NT2/D1 (cell line): ENCODE data around the gene TRA2B.

Source experiments
- DNase-seq: peaks from one replicate; pipeline ENCODE4 v3.0.0-alpha.2; 2011; ENCODE audit warnings: low read depth, low spot score
- H3K27me3 ChIP-seq: 2 replicates; pipeline ENCODE4 v1.6.0; 2011; ENCODE audit warnings: mild to moderate bottlenecking; ENCODE audit not compliant: insufficient read length, insufficient read depth
- H3K36me3 ChIP-seq: 2 replicates; pipeline ENCODE4 v1.6.1; 2011; ENCODE audit warnings: mild to moderate bottlenecking, low read length, mixed read lengths; ENCODE audit not compliant: insufficient read depth, insufficient read length
- H3K4me1 ChIP-seq: 2 replicates; pipeline ENCODE4 v1.5.1; 2011; ENCODE audit not compliant: insufficient read depth, insufficient read length
- H3K4me3 ChIP-seq: 2 replicates; pipeline ENCODE4 v1.5.1; 2011; ENCODE audit warnings: low read depth; ENCODE audit not compliant: insufficient read length
- H3K9ac ChIP-seq: 2 replicates; pipeline ENCODE4 v1.6.0; 2011; ENCODE audit warnings: low read depth; ENCODE audit not compliant: insufficient read length
- H3K9me3 ChIP-seq: 2 replicates; pipeline ENCODE4 v1.5.1; 2011; ENCODE audit warnings: mild to moderate bottlenecking, low read length; ENCODE audit not compliant: insufficient read depth
- SUZ12 ChIP-seq: IDR thresholded peaks from 2 replicates; pipeline ENCODE4 v1.6.1; 2011; ENCODE audit not compliant: insufficient read length, insufficient read depth; ENCODE audit errors: extremely low read depth
- YY1 ChIP-seq: IDR thresholded peaks from 2 replicates; pipeline ENCODE4 v1.6.1; 2011; ENCODE audit not compliant: insufficient read length, insufficient read depth
- ZNF274 ChIP-seq: IDR thresholded peaks from 2 replicates; pipeline ENCODE4 v1.6.1; 2011; ENCODE audit warnings: mild to moderate bottlenecking, low read depth, low read length

Gene TRA2B

GRCh38 chr3:185933374-185934173, 4.2 kb downstream of the TRA2B start:
- Histone ChIP-seq H3K4me3 (peak overlapping the region; percentile 100), H3K36me3 (peaks cover 55% of the 10 kb centered on the region), H3K4me1 (peaks cover 9% of the 10 kb centered on the region), H3K27me3 (no peaks in the 10 kb centered on the region), H3K9ac (no peak overlapping the region), H3K9me3 (peaks cover 4% of the 10 kb centered on the region; the same call in 1 of the 2 replicates)
- no peak for DNase-seq
- no peak for TF ChIP-seq YY1
- TF ChIP-seq SUZ12: no peak
- TF ChIP-seq ZNF274: no peak

- Histone ChIP-seq H3K4me3 (no peak overlapping the region), H3K36me3 (peaks cover 69% of the 10 kb centered on the region), H3K4me1 (peaks cover 9% of the 10 kb centered on the region), H3K27me3 (no peaks in the 10 kb centered on the region), H3K9ac (no peak overlapping the region), H3K9me3 (no peaks in the 10 kb centered on the region)
- TF ChIP-seq YY1 (no peak), SUZ12 (no peak), ZNF274 (no peak)
- DNase-seq: no peak
Observed at GRCh38 chr3:185931777-185932612, 5.8 kb downstream of the TRA2B start.

- no peak for TF ChIP-seq ZNF274
- no peak for TF ChIP-seq YY1
- TF ChIP-seq SUZ12: no peak
- Histone ChIP-seq H3K4me3 (peak overlapping the region; percentile 1), H3K27me3 (no peaks in the 10 kb centered on the region), H3K9ac (no peak overlapping the region), H3K9me3 (no peaks in the 10 kb centered on the region), H3K4me1 (peaks cover 9% of the 10 kb centered on the region), H3K36me3 (peaks cover 72% of the 10 kb centered on the region)
- DNase-seq: no peak
Observed at GRCh38 chr3:185930393-185931107, 7.3 kb downstream of the TRA2B start.

- no peak for DNase-seq
- no peak for TF ChIP-seq SUZ12
- TF ChIP-seq YY1: no peak
- no peak for TF ChIP-seq ZNF274
- Histone ChIP-seq H3K36me3 (peaks cover 81% of the 10 kb centered on the region), H3K27me3 (no peaks in the 10 kb centered on the region), H3K4me3 (no peak overlapping the region), H3K4me1 (peaks cover 9% of the 10 kb centered on the region), H3K9ac (no peak overlapping the region), H3K9me3 (no peaks in the 10 kb centered on the region)
Observed at GRCh38 chr3:185929192-185930151, 8.3 kb downstream of the TRA2B start.

- no peaks in the 10 kb centered on the region for H3K9me3 ChIP-seq
- H3K4me3 ChIP-seq: no peak overlapping the region
- peaks cover 9% of the 10 kb centered on the region for H3K4me1 ChIP-seq
- H3K9ac ChIP-seq: no peak overlapping the region
- DNase-seq: no peak
- peaks cover 91% of the 10 kb centered on the region for H3K36me3 ChIP-seq
- H3K27me3 ChIP-seq: no peaks in the 10 kb centered on the region
- TF ChIP-seq SUZ12 (no peak), YY1 (no peak), ZNF274 (no peak)
Observed at GRCh38 chr3:185928496-185928895, 9.3 kb downstream of the TRA2B start.

- Histone ChIP-seq H3K9me3 (no peaks in the 10 kb centered on the region), H3K27me3 (no peaks in the 10 kb centered on the region), H3K9ac (no peak overlapping the region), H3K4me3 (no peak overlapping the region), H3K4me1 (peaks cover 9% of the 10 kb centered on the region), H3K36me3 (peaks cover 98% of the 10 kb centered on the region)
- TF ChIP-seq ZNF274 (no peak), YY1 (no peak), SUZ12 (no peak)
- DNase-seq: no peak
Observed at GRCh38 chr3:185927501-185928200, 10.2 kb downstream of the TRA2B start.
